Measurements from ENCODE around the gene HOTAIR.

- TF ChIP-seq CTCF (IDR thresholded peaks at IDR 0.05) (no peak), POLR2A (IDR thresholded peaks at IDR 0.05) (no peak)
These were observed 2.5 kb downstream of the HOTAIR start for GRCh38 chr12:53972152-53972702.
